GM20000 (cell line): ENCODE results near the gene GRID2.

Source experiments
- DNase-seq: peaks from one replicate; pipeline ENCODE4 v3.0.0; 2012; ENCODE audit warnings: low spot score
- CTCF ChIP-seq: IDR thresholded peaks from 2 replicates; pipeline ENCODE4 v1.5.1; 2012; ENCODE audit warnings: mild to moderate bottlenecking, control low read depth; ENCODE audit errors: extremely low read depth, missing control alignments

Gene GRID2

GRCh38 chr4:93466446-93466845 is 1162.7 kb downstream of the GRID2 start:
- no peak for TF ChIP-seq CTCF
- DNase-seq = no peak

GRCh38 chr4:93467484-93468155 is 1163.9 kb downstream of the GRID2 start:
- no peak for DNase-seq

GRCh38 chr4:93469560-93469959 is 1165.8 kb downstream of the GRID2 start:
- DNase-seq = no peak
- no peak for TF ChIP-seq CTCF

More at GRCh38 chr4:93467484-93468155, 1163.9 kb downstream of the GRID2 start:
- TF ChIP-seq CTCF = no peak

- no peak for TF ChIP-seq CTCF
- no peak for DNase-seq
These were observed 1172.0 kb downstream of the GRID2 start for GRCh38 chr4:93475730-93476129.

- DNase-seq = no peak
- TF ChIP-seq CTCF = no peak
These were observed 1175.0 kb downstream of the GRID2 start for GRCh38 chr4:93478805-93479204.

- DNase-seq = no peak
- TF ChIP-seq CTCF = no peak
These were observed 1176.7 kb downstream of the GRID2 start for GRCh38 chr4:93480452-93480851.

- no peak for DNase-seq
- no peak for TF ChIP-seq CTCF
These were observed 1191.6 kb downstream of the GRID2 start for GRCh38 chr4:93495346-93495745.
